Stimulated activated CD4-positive, alpha-beta T cell treated with anti-CD3 and anti-CD28 coated beads, TNF-alpha, amount 100 ng/mL, for 1 hour (primary cell): ENCODE results near the gene MIB2.
A peak's percentile ranks its signal among the peaks of the same experiment; 100 is the strongest.
"Not testable (repeated sequence)": the region's sequence is repeated elsewhere in the genome, so short reads cannot be mapped to it uniquely, and the experiment has no call there.

Experiments used
- DNase-seq, 3 donors: peaks; one replicate each; pipeline ENCODE4 v3.0.0-alpha.2; 2020; ENCODE audit warnings: low read depth in 3 of 3, low spot score in 1 of 3

MIB2 gene

DNA sequence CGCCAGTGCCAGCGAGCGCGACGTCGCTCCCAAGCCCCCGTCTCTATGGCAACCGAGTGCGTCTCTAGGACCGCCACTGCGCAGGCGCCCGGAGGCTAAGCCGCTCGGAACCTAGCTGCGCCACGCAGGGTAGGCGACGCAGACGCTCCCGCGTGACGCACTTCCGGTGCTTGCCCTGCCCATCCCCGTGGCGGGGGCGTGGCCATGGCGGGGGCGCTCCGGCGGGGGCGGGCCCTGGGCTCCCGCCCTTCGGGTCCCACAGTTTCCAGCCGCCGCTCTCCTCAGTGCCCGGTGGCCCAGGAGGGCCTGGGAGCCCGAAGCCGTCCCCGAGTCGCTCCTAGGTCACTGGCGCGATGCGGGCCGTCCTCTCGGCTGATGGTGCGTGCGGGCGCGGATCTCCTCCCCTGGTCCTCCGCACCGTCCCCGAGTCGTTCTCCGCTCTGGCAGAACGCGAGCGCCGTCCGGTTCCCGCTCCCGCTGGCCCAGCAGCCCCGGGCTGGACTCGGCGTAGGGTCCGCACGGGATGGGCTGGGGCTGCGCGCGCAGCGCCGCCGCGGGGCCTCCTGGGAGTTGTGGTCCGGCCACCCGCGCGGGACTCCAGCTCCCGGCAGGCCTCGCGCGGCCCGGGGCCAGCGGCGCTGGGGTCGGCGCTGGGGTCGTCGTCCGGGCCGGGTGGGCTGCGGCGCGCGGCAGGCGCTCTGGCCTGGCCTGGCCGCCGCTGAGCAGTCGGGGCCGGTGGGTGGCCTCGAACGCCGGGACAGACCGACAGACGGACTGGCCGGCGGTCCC, at the start of gene MIB2:
TSS of gene MIB2 (plus strand) at position 245 of the 789 bp plus-strand sequence. CDS start 7,953 bp downstream, outside the sequence.
- DNase-seq, result peak; percentile 96 to 98 (median 96)

DNA sequence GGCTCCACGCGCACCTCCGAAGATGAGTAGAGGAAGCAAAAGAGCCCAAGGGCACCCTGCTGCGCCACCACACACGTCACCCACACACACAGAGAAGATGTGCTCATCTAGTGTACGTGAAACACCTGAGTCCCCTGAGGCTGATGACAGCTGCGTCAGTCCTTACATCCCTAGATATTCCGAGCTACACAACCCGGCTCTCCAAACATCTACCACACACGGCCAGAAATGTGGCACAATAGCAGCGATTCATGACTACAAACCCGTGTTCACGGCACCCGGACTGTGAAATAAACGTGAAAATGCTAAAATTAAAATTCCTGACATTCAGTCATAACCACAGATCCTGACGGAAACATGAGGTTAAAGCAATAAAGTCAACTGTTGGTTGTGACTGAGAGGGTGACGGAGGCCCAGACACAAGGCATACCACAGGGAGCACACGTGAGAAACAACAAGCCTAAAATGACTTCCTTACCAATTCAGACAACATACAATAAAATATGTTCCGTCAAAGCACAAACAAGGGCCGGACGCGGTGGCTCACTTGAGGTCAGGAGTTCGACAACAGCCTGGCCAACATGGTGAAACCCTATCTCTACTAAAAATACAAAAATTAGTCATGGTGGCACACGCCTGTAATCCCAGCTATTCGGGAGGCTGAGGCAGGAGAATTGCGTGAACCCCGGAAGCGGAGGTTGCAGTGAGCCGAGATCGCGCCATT, 48.0 kb upstream of the MIB2 start:
- DNase-seq, result no peak

DNA sequence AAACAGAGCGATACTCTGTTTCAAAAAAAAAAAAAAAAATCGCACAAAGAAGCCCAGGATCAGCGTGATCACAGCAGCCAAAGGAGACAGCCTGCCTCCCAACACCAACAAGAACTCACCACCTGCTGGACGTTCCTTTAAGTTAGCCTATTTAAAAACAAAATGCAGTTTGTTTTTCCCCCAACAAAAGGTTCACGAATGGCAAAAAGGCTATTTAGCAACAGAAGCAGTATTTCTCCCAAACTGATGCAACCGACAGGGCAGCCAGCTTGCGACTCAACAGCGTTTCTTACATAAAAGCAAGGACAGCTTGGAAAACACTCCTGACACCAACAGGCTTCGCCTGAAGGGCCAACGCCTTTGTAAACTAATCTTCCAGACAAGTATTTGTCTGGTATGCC, 47.4 kb upstream of the MIB2 start:
- no peak for DNase-seq

DNA sequence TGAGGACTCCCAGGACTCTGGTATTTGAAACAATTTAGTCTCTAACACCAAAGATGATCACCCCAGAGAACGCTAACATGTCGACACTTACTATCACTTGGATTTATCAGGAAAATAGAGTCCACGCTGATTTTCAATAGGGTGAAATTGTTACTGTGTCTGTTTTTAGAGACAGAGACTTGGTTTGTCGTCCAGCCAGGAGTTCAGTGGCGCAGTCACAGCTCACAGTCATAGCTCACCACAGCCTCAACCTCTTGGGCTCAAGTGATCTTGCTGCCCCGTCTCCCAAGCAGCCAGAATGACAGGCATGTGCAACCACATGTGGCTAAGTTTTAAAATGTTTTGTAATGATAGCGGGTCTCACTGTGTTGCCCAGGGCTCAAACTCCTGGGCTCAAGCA, 46.0 kb upstream of the MIB2 start:
- no peak for DNase-seq

DNA sequence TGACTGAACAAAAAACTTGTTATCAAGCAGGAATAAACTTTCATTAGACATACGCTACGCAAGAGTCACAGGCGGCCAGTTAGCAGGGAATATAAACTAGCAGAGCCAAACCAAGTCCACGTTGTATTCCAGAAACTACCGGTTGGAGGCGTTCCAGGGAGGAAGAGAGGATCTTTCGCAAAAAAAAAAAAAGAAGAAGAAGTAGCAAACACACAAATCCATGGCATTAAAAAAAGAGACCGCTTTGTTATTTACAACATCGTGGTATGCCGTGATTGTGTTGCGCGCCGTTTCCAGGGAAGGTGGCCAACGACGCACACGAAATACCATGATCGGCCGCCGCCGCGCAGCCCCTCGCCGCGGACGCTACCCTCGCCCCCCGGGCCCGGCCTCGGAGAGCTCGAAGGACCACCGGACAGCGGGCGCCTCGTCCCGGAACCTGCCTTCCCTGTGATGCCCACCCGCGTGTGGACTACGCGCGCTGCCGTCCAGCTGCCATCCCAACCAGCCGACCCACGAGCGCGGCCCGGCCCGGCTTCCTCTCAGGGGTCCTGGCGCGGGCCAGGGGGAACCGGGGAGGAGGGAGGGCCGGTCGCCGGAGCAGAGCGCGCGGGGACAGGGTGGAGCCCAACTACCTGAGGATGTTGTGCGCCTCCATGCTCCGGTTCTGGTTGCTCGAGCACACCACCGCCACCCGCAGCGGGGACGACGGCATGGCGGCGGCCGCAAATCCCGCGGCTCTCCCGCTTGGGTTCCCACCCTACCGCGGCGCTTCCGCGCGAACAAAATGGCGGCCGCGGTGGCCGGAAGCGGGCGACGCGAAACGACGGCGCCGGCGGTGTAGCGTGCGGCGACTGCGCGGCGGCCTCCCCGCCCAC, 41.2 kb upstream of the MIB2 start:
- peak; percentile 12 to 55 (median 38) for DNase-seq

DNA sequence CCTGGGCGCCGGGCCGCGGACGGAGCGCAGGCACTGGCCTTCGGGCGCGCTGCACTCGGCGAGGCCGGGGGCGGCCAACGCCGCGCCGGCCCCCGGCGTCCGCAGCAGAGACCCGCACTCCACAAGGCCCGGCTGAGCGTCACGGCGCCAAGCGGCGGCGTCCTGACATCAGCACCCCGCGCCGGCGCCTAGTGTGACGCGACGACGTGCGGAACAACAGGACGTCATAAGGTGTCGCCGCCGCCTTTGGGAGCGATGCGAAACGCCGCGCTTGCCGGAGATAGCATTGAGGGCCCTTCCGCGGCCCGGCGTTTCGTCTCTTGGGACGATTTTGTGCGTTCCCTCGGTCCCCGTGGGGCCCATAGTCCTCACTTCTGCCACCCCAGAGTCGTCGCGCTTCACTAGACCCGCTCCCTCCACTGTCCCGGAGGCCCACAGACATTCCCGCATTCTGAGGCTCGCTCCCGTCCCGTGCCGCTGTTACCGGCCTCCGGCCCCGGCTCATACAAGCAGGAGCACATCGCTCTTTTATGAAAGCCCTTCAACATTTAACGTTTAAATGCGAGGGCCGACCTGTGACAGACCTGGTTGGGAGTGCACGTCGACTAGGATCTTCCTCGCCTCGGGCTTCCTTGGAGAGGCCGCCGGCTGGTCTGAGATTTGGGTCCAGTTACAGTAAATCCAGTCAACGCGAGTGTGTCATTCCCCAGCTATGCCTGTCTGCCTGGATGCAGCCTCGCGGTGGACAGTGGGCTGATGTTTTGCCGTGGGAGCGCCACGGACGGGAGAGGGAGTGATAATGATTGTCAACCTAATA, 40.4 kb upstream of the MIB2 start, which contains the start of gene SSU72:
TSS of gene SSU72 (minus strand) at position 143 of the 817 bp plus-strand sequence. CDS start 306 bp downstream, outside the sequence.
- DNase-seq, result peak; percentile 78 to 87 (median 79)

DNA sequence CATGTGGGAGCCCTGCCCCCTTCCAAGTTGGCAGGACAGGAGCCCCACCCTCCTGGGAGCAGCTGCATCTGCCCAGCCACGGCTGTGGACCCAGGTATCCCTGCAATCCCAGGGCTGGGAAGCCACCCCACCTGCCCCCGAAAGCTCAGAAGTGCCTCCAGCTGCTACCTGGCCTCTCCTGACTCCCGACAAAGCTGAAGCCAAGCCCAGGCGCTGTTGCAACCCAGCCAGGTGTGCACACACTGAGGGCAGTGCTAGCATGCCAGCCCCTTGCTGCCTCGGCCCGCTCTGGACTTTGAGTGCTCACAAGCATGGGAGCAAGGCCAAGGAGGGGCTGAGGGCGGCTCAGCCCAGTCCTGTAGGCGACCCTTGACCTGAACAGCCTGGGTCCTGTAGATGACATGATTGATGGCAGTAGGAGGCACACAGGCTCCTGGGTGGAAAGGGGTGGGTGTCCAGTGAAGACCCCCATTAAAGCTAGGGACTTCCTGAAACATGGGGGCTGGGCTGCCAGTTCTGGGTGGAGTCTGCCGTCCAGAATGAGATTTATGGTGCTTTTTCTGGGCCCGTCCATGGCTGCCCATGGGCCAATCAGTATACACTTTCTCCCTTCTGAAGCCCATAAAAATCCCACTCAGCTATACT, 37.8 kb upstream of the MIB2 start:
- DNase-seq, result no peak

DNA sequence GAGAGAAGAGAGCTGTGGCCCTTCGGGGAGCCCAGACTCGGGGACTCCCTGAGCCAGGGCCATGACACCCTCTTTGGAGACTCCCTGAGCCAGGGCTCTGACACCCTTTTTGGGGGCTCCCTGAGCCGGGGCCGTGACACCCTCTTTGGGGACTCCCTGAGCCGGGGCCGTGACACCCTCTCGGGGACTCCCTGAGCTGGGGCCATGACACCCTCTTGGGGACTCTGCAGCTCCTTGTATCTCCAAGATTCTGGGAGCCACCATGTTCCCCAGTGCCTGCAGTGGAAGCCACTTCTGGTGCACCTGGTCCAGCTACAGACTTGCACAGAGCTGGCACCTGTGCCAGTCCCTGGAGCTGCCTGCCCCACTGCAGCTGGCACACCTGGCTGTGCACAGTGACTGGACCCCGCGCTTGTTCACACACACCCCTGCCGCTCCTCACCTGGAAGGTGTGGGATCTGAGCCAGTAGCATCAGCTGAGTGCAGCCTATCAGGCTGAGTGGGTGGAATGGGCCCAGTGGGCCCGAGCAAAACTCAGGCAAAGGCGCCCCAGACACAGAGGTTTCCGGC, 36.8 kb upstream of the MIB2 start:
- no peak for DNase-seq

DNA sequence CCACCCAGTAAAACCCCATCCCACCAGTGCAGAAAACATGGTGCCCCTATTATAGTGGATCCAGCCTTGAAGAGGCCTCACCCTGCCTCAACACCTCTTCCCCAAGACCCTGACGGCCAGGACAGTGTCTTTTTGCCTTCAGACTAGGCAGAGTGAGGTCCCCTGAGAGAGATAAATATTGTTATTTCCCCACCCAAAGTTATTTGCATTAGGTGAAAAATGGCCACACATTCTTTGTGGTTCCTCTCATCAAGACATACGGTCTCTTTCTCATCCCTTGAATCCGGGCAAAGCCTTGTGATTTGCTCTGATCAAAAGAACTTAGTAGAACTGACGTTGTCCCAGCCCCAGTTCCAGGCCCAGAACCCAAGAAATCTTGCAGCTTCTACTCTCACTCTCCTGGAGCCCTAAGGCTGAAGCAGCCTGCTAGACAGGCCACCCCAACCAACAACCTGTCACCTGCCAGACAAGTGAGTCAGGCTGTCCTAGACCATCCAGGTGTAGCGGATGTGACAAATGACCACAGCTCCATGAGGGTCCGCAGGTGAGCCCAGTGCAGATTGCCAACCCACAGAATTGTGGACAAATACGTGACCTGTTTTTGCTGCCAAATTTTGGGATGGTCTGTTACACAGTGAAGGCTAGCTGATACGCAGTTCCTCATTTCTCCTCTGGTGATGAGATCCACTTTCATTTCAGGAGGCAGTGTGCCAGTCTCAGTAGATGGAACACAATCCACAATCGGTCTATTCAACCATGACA, 32.5 kb upstream of the MIB2 start:
- no peak for DNase-seq

DNA sequence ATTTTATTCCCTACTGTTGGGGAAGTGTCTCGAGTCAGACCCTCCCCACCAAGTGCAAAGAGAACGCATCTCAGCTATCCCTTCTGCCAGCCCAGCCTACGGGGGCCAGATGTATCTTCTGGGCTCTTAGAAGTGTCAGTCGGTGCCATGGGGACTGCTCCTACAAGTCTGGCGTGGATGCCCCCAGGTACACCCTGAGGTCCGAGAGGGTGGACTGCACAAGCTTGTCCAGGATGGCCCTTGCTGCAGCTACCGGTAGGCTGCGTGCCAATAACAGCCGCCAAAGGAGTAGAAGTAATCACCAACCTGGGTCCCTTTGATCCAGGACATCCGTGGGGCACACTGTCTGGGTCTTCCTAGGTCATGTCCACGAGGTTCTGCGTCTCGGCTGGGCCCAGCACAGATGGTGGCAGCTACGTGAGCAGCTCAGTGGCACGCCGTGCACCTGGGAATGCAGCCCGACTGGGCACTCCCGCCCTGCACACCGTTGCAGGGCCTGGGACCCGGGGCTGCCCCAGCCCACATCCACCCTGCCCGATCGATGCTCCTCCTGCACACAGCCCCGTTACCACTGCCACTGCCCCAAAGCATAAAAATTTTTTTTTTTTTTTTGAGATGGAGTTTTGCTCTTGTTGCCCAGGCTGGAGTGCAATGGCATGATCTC, 31.8 kb upstream of the MIB2 start:
- no peak for DNase-seq

DNA sequence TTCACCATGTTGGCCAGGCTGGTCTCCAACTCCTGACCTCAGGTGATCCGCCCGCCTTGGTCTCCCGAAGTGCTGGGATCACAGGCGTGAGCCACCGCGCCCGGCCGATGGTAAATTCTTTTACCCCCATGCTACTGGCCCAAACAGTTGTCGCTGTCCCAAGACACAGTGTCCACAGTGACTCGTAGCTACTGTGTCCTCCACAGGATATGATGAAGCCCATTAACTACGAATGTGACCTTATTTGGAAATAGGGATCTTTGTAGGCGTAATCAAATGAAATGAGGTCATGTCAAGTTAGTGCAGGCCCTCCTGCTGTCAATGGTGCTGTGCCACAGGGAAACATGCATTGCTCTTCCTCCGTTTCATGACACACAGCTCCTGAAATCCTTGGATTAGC, 23.8 kb upstream of the MIB2 start:
- DNase-seq, result no peak

DNA sequence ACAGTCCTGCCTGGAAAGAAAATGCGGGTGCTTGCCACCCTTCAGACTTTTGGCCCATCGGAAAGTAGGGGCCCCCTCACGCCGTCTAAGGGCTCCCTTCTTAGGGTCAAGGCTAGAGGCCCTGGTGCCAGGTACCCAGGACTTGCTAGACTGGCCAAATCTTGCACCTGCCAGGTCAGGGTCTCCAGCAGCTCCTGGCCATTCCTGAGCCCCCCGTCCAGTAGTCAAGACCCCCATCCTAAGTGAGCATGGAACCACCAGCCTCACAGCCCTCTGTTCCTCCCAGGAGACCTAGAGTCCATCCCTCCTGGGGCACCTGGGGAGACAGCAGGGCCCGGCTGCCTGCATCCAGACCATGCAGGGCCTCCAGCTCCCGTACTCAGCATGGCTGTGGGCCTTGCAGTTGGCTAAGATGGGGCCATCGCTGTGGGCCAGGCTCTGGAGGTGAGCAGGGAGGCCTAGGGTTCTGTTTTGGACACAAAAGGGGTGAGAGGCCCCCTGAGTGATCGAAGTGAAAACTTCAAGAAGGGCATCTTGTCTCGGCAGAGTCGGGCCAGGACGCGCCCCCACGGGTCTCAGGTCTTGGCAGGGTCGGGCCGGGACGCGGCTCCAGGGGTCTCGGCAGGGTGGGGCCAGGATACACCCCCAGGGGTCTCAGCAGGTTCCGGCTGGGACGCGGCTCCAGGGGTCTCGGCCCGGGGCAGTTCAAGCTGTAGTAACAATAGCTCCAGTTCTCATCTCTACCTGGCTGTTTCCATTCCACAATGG, 21.3 kb upstream of the MIB2 start:
- no peak for DNase-seq

DNA sequence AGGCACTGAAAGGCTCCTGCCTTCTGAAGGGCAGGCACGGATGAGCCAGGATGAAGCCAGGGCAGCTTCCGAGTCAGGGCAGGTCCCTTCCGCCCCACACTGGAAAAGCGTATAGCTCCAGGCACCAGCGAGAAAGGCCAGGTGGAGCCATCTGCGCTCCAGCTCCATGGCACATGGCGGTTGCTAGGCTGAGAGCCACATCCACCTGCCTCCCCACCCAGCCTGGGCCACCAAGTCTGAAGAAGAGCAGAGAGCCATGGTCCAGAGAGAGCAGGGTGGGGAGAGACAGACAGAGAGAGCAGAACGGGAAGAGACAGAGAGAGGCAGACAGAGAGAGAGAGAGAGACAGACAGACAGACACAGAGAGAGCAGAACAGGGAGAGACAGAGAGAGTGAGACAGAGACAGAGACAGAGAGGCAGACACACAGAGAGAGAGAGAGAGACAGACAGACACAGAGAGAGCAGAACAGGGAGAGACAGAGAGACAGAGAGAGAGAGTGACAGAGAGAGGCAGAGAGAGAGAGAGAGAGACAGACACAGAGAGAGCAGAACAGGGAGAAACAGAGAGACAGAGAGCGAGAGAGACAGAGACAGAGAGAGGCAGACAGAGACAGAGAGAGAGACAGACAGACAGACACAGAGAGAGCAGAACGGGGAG, 20.6 kb upstream of the MIB2 start:
- no peak for DNase-seq

DNA sequence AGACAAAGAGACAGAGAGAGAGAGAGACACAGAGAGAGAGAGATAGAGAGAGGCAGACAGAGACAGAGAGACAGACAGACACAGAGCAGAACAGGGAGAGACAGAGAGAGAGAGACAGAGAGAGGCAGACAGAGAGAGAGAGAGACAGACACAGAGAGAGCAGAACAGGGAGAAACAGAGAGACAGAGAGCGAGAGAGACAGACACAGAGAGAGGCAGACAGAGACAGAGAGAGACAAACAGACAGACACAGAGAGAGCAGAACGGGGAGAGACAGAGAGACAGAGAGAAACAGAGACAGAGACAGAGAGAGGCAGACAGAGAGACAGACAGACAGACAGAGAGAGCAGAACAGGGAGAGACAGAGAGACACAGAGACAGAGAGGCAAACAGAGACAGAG, 20.0 kb upstream of the MIB2 start:
- not testable (repeated sequence) for DNase-seq

DNA sequence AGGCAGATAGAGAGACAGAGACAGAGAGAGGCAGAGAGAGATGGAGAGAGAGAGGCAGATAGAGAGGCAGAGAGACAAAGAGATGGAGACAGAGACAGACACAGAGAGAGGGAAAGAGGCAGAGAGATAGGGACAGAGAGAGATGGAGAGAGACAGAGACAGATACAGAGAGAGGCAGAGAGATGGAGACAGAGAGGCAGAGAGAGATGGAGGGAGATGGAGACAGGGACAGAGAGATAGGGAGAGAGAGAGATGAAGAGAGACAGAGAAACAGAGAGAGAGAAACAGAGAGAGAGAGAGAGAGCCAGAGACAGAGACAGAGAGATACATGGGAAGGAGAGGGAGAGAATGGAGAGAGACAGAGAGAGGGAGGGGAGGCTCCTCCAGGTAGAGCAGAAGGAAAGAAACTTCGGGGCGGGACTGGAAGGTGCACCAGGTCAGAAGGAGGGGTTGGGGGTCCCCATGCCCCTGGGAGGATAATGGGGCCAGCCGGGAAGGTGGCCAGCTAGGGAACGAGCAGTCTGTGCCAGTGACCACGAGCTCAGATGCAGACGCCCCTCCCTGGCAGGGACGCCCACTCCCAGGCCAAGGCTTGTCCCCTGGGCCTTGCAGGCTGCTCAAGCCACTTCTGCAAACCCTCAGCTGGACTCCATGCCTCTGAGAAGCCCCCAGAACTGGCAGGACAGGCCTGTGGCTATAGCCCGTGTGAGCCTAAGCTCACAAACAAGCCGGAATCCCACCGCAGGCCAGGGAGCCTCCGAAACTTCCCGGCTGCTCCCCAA, 18.6 kb upstream of the MIB2 start:
- DNase-seq, result no peak

DNA sequence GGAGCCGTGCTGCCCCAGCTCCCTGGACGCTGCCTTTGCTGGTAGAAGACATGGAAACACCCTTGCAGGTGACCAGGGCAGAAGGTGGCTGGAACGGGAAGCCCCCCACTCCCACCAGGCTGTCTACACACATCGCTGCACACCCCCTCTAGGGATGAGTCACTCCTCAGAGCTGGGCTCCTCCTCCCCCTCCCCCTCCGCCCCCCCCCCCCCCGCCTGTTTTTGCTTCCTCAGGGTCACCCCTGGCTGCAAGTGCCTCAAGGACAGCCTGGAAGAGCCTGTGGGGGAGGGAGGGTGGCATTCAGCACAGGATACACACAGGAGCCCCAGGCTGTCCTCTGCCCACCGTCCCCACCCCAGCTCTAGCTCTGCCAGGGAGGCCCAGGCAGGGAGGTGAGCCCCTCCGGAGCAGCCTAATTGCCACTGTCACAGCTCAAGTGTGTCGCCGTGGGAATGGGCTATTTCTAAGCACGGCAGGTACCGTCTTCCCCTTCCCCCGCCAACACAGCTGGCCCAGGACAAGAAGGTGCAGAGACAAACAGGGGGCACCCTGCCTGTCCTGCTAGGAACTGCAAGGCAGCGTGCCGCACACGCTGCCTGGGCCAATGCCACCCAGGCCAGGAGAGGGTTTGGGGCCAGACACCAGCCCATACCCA, 17.9 kb upstream of the MIB2 start:
- DNase-seq, result no peak
